ENCODE results near the gene ADRA2C. TPM values are rescaled to one million over a fixed set of nuclear protein-coding genes. Genes with fewer than 3 reads are reported as not detected.

The ADRA2C gene
- total and polyA plus RNA-seq, 2 of the 13 experiments (the other 11 are each of a cell fraction or from before 2014, with no cell fraction given) = 15.4 to 69.7 TPM

- TF ChIP-seq KAT2B (IDR thresholded peaks at IDR 0.05; ENCODE audit: borderline replicate concordance, low read depth, low read length) (peak; percentile 46), ZNF782 (CRISPR knock-in tag; IDR thresholded peaks at IDR 0.05; ENCODE audit: borderline replicate concordance) (no peak; the same call in 1 of the 2 replicates), ZNF160 (CRISPR knock-in tag; IDR thresholded peaks at IDR 0.05) (peak; percentile 81; the same call in 1 of the 2 replicates), ZNF230 (CRISPR knock-in tag; IDR thresholded peaks at IDR 0.05) (no peak; the same call in 1 of the 2 replicates), ELK4 (CRISPR knock-in tag; IDR thresholded peaks at IDR 0.05; ENCODE audit: borderline replicate concordance) (no peak; the same call in 1 of the 2 replicates), U2AF1 (optimal IDR thresholded peaks at IDR 0.05; ENCODE audit: low read depth, low read length) (no peak), GTF2F1 (IDR thresholded peaks at IDR 0.05; ENCODE audit: low read length) (no peak), RFXANK (CRISPR knock-in tag; IDR thresholded peaks at IDR 0.05) (no peak), ZNF503 (CRISPR knock-in tag; IDR thresholded peaks at IDR 0.05) (peak; percentile 95), HDAC1 (CRISPR knock-in tag; IDR thresholded peaks at IDR 0.05) (peak; percentile 73), CHCHD3 (CRISPR knock-in tag; IDR thresholded peaks at IDR 0.05) (no peak), ZNF124 (CRISPR knock-in tag; IDR thresholded peaks at IDR 0.05) (peak; percentile 88), ZGPAT (CRISPR knock-in tag; IDR thresholded peaks at IDR 0.05) (peak; percentile 81), SUZ12 (IDR thresholded peaks at IDR 0.05; ENCODE audit: low read depth, low read length) (no peak), SP140L (CRISPR knock-in tag; IDR thresholded peaks at IDR 0.05; ENCODE audit: borderline replicate concordance) (0 out of 2 replicates have a peak, but pooled peaks have one; percentile 47), BHLHE40 (IDR thresholded peaks at IDR 0.05; ENCODE audit: low read length) (peak; percentile 78), HMG20A (CRISPR knock-in tag; IDR thresholded peaks at IDR 0.05; ENCODE audit: borderline replicate concordance) (no peak; the same call in 1 of the 2 replicates), NR2C2 (CRISPR knock-in tag; IDR thresholded peaks at IDR 0.05; ENCODE audit: borderline replicate concordance) (peak; percentile 78), SRSF9 (IDR thresholded peaks at IDR 0.05; ENCODE audit: borderline replicate concordance, insufficient read depth, low read depth, low read length, poor library complexity, severe bottlenecking) (no peak), MED13 (CRISPR knock-in tag; IDR thresholded peaks at IDR 0.05) (peak; percentile 91), ZNF235 (CRISPR knock-in tag; IDR thresholded peaks at IDR 0.05; ENCODE audit: borderline replicate concordance) (no peak), ZNF703 (CRISPR knock-in tag; IDR thresholded peaks at IDR 0.05; ENCODE audit: borderline replicate concordance) (peak; percentile 97), RARG (CRISPR knock-in tag; IDR thresholded peaks at IDR 0.05; ENCODE audit: low read depth) (no peak), ATAD3A (CRISPR knock-in tag; IDR thresholded peaks at IDR 0.05) (no peak), ZNF280B (CRISPR knock-in tag; IDR thresholded peaks at IDR 0.05; ENCODE audit: borderline replicate concordance) (no peak; the same call in 1 of the 2 replicates)
Measured at GRCh38 chr4:3784454-3785291, 18.5 kb downstream of the ADRA2C start (continued).

Data from HepG2 (cell line).